Stimulated activated CD4-positive, alpha-beta T cell treated with anti-CD3 and anti-CD28 coated beads, Interleukin-4, amount 100 ng/mL, for 1 hour (primary cell): ENCODE results near the gene PSMD3.
A peak's percentile ranks its signal among the peaks of the same experiment; 100 is the strongest.
"Not testable (repeated sequence)": the region's sequence is repeated elsewhere in the genome, so short reads cannot be mapped to it uniquely, and the experiment has no call there.

Experiments
- DNase-seq: peaks from one replicate; pipeline ENCODE4 v3.0.0-alpha.2; 2020

PSMD3 gene

GRCh38 chr17:39980351-39981206 is at the start of gene PSMD3:
Gene PSMD3, plus strand, starts transcription at chr17:39980807. Its CDS starts 164 bp downstream, at chr17:39980971.
- DNase-seq: peak; percentile 96

- no peak for DNase-seq
Measured at GRCh38 chr17:39933912-39934311, 46.7 kb upstream of the PSMD3 start.

- no peak for DNase-seq
Measured at GRCh38 chr17:39934324-39934723, 46.3 kb upstream of the PSMD3 start.

GRCh38 chr17:39935909-39936308 is 44.7 kb upstream of the PSMD3 start:
- DNase-seq: no peak

DNA sequence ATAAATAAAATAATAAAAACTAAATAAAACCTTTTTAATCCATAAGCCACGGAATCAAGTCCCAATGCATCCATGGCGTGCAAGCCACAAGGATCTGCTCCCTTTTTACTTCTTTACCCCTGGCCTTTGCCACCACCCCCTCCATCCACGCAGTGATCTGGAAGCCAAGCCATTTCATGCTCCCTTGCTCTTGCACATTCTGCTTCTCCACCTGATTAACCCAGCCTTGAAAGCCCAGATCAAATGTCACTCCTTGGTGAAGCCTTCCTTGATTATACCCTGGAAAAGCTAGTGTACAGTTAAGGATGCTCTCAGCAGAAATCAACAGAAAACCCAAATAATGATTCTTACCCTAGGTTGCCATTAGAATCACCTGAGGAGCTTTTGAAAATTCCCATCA is 43.2 kb upstream of the PSMD3 start:
- no peak for DNase-seq

- no peak for DNase-seq
Measured at GRCh38 chr17:39938140-39938869, 42.3 kb upstream of the PSMD3 start.

DNA sequence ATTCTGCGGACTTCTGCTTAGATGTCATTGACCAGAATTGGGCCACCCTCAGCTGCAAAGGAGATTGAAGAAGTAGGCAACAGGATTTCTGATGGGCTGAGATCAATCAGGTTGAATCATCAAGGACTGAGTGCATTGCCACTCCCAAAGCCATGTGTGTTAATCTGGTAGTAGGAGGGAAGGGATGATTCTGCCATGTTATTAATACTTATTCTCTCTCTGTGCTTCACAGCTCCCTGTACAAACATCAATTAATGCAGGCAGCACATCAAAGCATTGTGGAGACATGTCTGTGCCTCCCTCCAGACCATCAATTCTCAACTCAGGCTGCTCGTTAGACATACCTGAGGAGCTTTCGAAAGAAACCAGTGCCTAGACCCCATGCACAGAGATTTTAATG is 41.5 kb upstream of the PSMD3 start:
- DNase-seq: no peak

- DNase-seq: peak; percentile 32
Measured at GRCh38 chr17:39939588-39940419, 40.8 kb upstream of the PSMD3 start.

- DNase-seq: no peak
Measured at GRCh38 chr17:39943702-39944392, 36.8 kb upstream of the PSMD3 start.

DNA sequence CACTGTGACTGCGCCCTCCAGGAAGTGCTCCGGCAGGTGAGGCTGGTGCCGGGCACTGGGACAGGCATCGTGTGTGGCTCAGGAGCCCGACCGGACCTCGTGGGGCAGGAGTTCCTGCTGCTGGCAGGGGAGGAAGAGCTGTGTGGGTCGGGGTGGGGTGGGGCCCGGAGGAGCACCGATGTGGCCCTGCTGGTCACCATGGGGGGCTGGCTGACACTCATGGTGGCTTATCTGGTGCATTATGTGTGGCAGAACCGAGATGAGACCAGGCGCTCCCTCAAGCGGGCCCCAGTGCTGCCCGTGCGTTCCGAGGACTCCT is 36.3 kb upstream of the PSMD3 start:
- no peak for DNase-seq

DNA sequence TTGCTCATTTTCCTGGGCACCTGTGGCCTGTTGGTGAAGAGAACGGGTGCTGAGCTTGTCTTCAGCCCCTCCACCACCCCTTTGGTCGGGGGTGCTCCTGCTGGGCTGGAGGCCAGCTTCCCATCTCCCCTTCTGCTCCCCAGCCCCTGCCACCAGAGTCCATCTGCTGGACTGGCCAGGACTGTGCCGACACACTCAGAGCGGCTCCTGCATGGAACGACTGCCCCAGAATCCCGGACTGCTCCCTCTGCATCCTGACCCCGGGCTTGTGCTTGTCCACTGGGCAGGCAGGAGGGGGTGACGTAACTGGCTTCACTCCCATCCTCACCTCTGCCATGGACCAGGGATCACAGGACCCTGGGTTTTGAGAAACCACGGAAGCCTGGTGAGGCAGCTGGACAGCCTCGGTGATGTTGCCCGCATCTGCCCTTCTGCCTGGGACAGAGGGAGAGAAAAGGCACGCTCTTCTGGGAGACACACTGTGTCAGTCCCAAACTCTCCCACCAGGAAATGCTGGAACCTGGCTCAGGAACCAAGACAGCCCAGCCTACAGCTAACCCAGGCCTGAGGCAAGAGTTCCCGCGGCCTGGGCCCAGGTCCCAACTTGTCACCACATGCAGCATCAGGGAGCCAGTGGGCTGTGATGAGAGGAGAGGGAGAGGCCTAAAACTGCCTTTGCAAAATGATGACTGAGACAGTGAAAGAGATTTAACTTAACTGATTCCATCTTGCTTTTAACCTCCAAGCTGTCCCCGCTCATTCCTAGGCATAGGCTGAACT is 33.9 kb upstream of the PSMD3 start:
- DNase-seq: no peak

DNA sequence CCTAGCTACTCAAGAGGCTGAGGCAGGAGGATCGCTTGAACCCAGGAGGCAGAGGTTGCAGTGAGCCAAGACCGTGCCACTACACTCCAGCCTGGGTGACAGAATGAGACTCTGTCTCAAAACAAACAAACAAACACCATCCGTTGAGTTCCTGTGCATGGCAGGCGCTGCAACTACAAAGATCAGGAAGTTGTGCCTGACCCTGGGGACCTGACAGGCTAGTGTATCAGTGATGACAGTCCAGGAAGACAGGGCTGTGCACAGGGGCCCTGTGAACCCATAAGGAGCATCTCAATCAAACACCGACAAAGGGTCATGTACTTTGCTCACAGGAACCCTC is 32.1 kb upstream of the PSMD3 start:
- not testable (repeated sequence) for DNase-seq

DNA sequence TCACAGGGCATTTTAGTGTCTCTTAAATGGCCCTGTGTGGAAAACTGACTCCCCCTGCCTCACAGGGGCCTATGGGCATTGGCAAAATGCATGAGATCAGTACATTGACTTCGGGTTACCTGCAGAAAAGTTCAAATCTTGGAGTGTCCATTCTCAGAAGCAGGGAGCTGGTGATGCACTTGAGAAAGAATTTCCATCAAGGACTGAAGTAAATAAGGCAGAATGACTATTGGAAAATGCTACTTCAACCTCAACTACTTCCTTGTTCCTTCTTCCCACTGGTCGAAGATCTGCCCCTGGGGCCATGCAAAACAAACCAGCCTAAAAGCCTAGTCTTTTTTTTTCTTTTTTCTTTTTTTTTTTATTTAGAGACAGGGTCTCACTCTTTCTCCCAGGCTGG is 31.6 kb upstream of the PSMD3 start:
- no peak for DNase-seq

DNA sequence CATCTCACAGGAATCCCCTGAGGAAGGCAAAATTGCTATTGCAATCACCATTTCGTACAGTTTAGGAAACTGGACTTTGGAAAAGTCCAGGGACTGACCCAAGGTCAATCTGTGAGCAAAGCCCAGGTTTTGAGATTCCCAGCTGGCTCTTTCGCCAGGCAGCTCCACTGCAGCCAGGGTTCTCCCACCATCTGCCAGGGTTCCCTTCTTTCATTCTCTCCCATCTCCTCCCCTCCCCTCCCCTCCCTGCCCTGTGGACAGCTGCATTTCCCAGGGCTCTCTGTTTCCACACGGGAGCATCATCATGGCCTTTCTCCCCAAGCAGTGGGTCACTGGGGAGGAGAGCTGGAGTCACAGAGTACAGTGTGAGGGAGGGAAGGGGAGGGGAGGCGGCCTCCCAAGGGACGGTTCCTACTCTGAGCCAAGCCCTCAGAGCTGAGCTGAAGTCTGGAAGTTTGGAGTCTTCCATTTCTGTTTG is 29.7 kb upstream of the PSMD3 start:
- DNase-seq: no peak

GRCh38 chr17:39951924-39952679 is 28.5 kb upstream of the PSMD3 start:
- no peak for DNase-seq

DNA sequence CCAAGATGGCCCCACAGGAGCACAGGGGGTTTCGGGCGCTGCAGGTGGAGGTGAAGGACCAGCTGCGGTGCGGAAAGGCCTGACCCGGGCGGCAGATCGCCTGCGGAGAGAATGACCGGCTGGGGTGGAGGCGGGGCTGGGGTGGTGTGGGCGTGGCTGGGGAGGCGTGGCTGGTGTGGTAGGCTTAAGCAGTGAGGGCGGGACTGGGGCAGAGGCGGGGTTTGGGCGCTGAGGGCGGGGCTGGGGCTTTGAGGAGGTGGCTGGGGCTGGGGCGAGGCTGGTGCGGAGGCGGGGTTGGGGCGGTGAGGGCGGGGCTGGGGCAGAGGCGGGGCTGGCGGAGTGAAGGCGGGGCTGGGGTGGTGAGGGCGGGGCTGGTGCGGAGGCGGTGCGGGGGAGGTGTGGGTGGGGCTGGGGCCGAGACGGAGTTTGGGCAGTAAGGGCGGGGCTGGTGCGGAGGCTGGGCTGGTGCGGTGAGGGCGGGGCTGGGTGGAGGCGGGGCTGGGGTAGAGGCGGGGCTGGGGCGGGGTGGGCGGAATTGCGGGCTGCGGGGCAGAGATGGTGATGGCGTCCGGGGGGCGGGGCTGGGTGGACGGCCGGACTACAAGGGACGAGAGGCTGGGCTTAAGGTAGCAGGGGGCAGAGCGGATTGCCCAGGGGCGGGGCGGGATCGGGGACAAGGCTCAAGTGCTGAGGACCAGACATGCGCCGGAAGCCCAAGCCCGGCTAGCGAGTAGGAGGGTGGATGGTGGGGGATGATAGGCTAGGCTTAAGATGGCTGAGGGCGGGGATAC is 27.7 kb upstream of the PSMD3 start:
- DNase-seq: peak; percentile 87

- DNase-seq: no peak
Measured at GRCh38 chr17:39953471-39953888, 27.1 kb upstream of the PSMD3 start.

- no peak for DNase-seq
Measured at GRCh38 chr17:39954876-39955275, 25.7 kb upstream of the PSMD3 start.

GRCh38 chr17:39955726-39956225 is 24.8 kb upstream of the PSMD3 start:
- no peak for DNase-seq

DNA sequence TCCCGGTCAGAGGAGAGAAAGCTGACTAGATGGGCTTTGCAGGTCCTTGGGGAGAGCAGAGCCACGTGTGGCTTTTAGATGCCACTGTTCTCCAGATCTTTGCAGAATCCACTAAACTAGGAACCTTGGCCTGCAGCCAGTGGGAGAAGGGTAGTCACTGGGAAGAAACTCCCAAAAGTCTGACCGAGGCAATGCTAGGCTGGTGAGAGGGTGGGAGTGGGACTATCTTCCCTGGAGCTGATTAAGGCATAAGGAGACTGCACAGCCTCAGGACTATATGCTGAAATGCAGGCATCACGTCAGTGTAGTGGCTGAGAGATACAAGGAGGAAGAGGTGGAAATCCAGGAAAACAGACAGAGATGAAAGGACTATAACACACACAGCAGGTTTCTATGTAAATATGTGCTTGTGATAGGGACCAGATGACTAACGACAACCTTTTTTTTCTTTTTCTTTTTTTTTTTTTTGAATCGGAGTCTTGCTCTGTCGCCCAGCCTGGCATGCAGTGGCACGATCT is 20.0 kb upstream of the PSMD3 start:
- DNase-seq: no peak
